ENCODE measurements around the gene KPRP. TPM values are rescaled to one million over a fixed set of nuclear protein-coding genes. Genes with fewer than 3 reads are reported as not detected.

Gene KPRP
- polyA plus RNA-seq, 1 donor (not counting 4 experiments of a cell fraction or from before 2014, with no cell fraction given) = 0.90 TPM

DNA sequence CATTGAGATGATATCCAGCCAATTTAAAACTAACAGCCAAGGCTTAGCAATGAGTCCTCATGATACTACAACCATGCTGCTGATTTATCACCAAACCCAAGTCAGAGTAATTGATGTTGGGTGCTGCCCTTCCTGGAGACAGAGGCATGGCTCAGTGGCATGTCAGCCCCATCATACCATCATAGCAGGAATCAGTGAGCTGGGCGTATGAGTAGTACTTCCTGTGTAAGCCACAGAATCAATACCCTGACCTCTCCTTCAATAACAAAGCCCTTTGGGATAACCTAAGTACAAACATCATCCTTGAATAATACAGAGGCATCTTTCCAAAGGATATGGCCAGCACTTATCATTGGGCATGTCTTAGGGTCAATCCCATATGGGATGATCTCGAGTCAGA is 25.3 kb downstream of the KPRP start:
- Histone ChIP-seq H3K9ac (ENCODE audit: control insufficient read depth, extremely low read depth, insufficient read depth, low read length) (no peak overlapping the region), H3K4me1 (ENCODE audit: control insufficient read depth, extremely low read depth, insufficient read depth, low read length) (peaks cover 15% of the 10 kb centered on the region), H3K9me3 (ENCODE audit: control insufficient read depth, low read depth, low read length) (no peaks in the 10 kb centered on the region), H3K27ac (ENCODE audit: control insufficient read depth, insufficient read depth, low read length) (no peak overlapping the region), H3K79me2 (ENCODE audit: control insufficient read depth, insufficient read depth, low read length) (no peaks in the 10 kb centered on the region), H3K36me3 (ENCODE audit: control insufficient read depth in 2 of 2, extremely low read depth in 1 of 2, insufficient read depth in 2 of 2, low read length in 2 of 2) (no peaks in the 10 kb centered on the region), H3K4me2 (ENCODE audit: control insufficient read depth, extremely low read depth, insufficient read depth, low read depth, low read length) (no peak overlapping the region), H3K4me3 (ENCODE audit: control insufficient read depth in 2 of 3, extremely low read depth in 1 of 3, insufficient read depth in 2 of 3, low read depth in 1 of 3, low read length in 3 of 3) (no peak overlapping the region), H3K9me1 (ENCODE audit: control insufficient read depth, extremely low read depth, insufficient read depth, low read length) (no peaks in the 10 kb centered on the region), H3K27me3 (ENCODE audit: control insufficient read depth, extremely low read depth, insufficient read depth, low read length) (no peaks in the 10 kb centered on the region), H4K20me1 (ENCODE audit: control insufficient read depth, extremely low read depth, insufficient read depth, low read length) (no peaks in the 10 kb centered on the region), H2AFZ (ENCODE audit: control insufficient read depth, low read length) (no peak overlapping the region)
- dilution Hi-C loops (cut with MboI; ENCODE audit: extremely low pct_ligation_motif_present, low sequenced_read_pairs) = no loop called here
- DNase-seq (ENCODE audit: low read depth, low spot score) (no peak), FAIRE-seq (peak; percentile 83)
- TF ChIP-seq EZH2 (IDR thresholded peaks at IDR 0.05; ENCODE audit: low read length) = no peak
- TF ChIP-seq, protein P1, sequence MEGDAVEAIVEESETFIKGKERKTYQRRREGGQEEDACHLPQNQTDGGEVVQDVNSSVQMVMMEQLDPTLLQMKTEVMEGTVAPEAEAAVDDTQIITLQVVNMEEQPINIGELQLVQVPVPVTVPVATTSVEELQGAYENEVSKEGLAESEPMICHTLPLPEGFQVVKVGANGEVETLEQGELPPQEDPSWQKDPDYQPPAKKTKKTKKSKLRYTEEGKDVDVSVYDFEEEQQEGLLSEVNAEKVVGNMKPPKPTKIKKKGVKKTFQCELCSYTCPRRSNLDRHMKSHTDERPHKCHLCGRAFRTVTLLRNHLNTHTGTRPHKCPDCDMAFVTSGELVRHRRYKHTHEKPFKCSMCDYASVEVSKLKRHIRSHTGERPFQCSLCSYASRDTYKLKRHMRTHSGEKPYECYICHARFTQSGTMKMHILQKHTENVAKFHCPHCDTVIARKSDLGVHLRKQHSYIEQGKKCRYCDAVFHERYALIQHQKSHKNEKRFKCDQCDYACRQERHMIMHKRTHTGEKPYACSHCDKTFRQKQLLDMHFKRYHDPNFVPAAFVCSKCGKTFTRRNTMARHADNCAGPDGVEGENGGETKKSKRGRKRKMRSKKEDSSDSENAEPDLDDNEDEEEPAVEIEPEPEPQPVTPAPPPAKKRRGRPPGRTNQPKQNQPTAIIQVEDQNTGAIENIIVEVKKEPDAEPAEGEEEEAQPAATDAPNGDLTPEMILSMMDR (optimal IDR thresholded peaks at IDR 0.05 in 1 of 3, IDR thresholded peaks at IDR 0.05 in 1 of 3, conservative IDR thresholded peaks at IDR 0.05 in 1 of 3; ENCODE audit: extremely low read depth in 1 of 3, insufficient read depth in 2 of 3, low read length in 3 of 3) = no peak

DNA sequence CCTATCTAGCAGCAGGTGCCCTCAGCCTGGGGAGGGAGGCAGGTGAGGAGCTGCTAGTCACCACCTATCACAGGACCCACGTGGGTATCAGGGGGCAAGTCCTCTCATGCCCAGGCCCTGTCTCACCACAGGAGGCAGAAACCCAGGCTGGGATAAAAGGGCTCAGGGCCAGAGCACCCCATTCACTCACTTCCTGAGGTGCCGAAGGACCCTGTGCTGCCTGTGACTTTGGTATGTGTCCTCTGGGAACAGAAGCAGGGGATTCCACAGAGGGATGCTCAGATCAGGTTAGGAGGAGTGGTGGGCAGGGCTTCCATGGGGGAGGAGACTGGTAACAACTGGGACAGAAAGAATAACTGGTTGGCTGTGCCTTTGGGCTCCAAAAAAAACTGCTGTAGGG is 28.3 kb downstream of the KPRP start, which contains the start of gene LCE1E:
LCE1E (plus strand) TSS at position 181 of the 400 bp plus-strand sequence. CDS start 1,043 bp downstream, outside the sequence.
- Histone ChIP-seq H4K20me1 (ENCODE audit: control insufficient read depth, extremely low read depth, insufficient read depth, low read length) (no peaks in the 10 kb centered on the region), H3K4me2 (ENCODE audit: control insufficient read depth, extremely low read depth, insufficient read depth, low read depth, low read length) (peak within 1 kb of the TSS; percentile 71), H3K36me3 (ENCODE audit: control insufficient read depth in 2 of 2, extremely low read depth in 1 of 2, insufficient read depth in 2 of 2, low read length in 2 of 2) (no peaks in the 10 kb centered on the region), H3K9me1 (ENCODE audit: control insufficient read depth, extremely low read depth, insufficient read depth, low read length) (no peaks in the 10 kb centered on the region), H2AFZ (ENCODE audit: control insufficient read depth, low read length) (peak within 1 kb of the TSS; percentile 88), H3K79me2 (ENCODE audit: control insufficient read depth, insufficient read depth, low read length) (no peaks in the 10 kb centered on the region), H3K9ac (ENCODE audit: control insufficient read depth, extremely low read depth, insufficient read depth, low read length) (no peak within 1 kb of the TSS), H3K27ac (ENCODE audit: control insufficient read depth, insufficient read depth, low read length) (no peak within 1 kb of the TSS), H3K4me1 (ENCODE audit: control insufficient read depth, extremely low read depth, insufficient read depth, low read length) (peaks cover 15% of the 10 kb centered on the region), H3K4me3 (ENCODE audit: control insufficient read depth in 2 of 3, extremely low read depth in 1 of 3, insufficient read depth in 2 of 3, low read depth in 1 of 3, low read length in 3 of 3) (peak within 1 kb of the TSS in 1 of 3 experiments; percentile 13), H3K9me3 (ENCODE audit: control insufficient read depth, low read depth, low read length) (no peaks in the 10 kb centered on the region), H3K27me3 (ENCODE audit: control insufficient read depth, extremely low read depth, insufficient read depth, low read length) (no peaks in the 10 kb centered on the region)
- TF ChIP-seq, protein P1 (optimal IDR thresholded peaks at IDR 0.05 in 1 of 3, IDR thresholded peaks at IDR 0.05 in 1 of 3, conservative IDR thresholded peaks at IDR 0.05 in 1 of 3; ENCODE audit: extremely low read depth in 1 of 3, insufficient read depth in 2 of 3, low read length in 3 of 3) = peak in 1 of 3 experiments; percentile 21
- TF ChIP-seq EZH2 (IDR thresholded peaks at IDR 0.05; ENCODE audit: low read length) = no peak
- FAIRE-seq (peak; percentile 84), DNase-seq (ENCODE audit: low read depth, low spot score) (peak; percentile 48)
- dilution Hi-C loops (cut with MboI; ENCODE audit: extremely low pct_ligation_motif_present, low sequenced_read_pairs) = no loop called here

Data from keratinocyte (primary cell).